Measurements from ENCODE around the gene C5orf22.
"Not testable (repeated sequence)": the region's sequence is repeated elsewhere in the genome, so short reads cannot be mapped to it uniquely, and the experiment has no call there.

Gene C5orf22

DNA sequence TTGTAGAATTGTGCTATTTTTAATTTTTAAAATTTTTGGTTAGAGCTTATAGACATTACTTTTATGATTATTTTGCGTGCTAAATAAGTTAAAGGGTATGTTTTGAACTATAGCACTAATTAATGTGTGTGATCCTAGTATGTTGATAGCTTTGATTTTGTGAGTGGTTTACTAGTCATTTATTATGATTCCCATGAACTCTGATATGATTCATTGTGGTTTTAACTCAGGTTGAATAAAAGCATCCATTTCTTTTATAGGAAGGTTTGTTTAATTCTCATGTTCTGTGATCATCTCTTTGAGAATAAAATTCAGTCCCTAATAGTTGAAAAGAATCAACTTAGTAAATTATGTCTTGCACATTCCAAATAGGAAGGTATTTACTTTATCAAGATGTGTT lies 22.5 kb downstream of the C5orf22 start:
- no peak for FAIRE-seq

DNA sequence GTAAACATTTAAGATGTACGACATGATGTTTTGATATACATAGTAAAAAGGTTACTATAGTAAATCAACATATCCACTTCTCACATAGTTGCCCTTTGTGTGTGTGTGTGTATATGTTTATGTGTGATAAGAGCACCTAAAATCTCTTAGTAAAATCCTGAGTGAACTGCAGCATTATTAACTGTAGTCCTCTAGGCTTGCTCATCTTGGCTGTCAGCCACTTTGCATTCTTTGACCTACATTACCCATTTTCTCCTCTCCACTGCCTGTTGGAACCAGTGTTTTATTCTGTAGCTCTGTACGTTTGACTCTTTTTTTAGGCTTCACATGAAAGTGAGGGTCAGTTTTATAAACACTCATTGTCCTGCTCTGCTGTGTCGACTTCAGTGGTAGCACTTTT lies 24.4 kb downstream of the C5orf22 start:
- FAIRE-seq: no peak

DNA sequence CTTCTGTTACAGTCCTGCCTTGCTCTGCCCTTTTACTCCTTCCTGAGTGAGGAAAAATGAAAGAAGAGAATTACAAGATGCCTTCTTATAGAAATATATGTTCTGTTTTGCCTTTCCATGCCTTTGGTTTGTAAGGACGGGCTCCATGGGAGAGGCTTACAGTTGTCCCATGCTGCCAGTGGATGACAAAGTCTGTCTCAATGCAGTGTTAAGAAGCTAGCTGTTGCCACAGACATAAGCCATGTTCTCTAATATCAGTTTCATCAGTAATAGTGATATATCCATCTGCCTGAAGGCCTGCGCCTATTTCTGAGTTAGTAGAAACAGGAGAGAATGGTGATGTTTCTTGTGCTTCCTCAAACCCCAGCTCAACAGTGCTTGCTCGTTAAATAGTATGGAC lies 27.8 kb downstream of the C5orf22 start:
- FAIRE-seq: no peak

DNA sequence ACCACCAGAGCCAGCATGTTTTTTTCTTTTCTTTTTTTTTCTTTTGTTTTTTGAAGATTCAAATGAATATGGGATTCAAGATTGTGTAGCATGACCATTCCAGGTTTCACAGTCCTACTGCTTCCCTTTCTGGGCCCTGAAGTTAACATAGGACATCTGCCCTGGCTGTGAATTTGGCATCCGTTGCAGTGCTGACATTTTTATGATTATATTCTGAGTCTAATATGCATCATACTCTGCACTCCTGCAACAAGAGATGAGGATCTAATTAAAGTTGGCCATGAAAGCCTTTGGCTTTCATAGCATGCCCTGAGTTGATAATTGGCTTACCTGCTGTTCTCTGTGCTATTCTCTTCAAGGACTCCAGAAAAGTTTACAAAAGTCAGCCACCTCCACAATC lies 29.8 kb downstream of the C5orf22 start:
- FAIRE-seq: no peak

DNA sequence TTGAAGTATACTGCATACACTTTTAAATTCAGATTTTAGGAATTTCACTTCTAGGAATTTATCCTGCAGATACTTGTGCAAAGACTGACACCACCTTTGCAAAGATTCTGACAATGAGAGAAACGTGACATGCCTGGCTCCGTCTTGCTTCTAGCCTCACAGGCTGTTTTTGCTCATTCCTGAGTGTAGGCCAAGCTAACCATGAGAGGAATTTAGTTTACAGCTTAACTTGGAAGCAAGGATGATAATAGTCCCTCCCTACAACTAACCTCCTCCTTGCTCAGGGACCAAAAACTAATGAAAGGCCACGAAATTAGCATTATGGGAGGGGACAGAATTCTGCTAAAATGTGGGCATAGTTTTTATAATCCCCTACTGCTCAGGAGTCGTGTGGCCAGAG lies 31.1 kb downstream of the C5orf22 start:
- FAIRE-seq: no peak

DNA sequence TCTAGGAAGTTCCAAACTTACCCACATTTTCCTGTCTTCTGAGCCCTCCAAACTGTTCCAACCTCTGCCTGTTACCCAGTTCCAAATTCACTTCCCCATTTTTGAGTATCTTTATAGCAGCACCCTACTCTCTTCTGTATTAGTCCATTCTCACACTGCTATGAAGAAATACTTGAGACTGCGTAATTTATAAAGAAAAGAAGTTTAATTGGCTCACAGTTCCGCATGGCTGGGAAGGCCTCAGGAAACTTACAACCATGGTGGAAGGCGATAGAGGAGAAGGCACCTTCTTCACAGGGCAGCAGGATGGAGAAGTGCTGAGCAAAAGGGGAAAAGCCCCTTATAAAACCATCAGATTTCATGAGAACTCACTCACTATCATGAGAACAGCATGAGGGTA lies 34.3 kb downstream of the C5orf22 start:
- FAIRE-seq: not testable (repeated sequence)

DNA sequence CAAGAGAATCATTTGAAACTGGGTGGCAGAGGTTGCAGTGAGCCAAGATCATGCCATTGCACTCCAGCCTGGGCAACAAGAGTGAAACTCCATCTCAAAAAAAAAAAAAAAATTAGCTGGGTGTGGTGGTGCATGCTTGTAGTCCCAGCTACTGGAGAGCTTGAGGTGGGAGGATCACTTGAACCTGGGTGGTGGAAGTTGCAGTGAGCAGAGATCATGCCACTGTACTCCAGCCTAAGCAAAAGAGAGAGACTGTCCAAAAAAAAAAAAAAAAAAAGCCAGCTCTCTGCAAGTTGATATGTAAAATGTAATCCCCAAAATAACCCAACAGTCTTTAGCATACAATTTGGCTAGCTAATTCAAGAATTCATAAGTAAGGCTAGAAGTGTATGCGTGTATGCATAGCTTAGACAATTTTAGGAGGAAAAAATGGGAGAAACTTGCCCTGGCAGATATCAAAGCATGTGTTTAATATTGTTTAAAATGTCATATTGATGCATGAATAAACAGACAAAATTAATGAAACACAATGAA lies 36.3 kb downstream of the C5orf22 start:
- no peak for FAIRE-seq

DNA sequence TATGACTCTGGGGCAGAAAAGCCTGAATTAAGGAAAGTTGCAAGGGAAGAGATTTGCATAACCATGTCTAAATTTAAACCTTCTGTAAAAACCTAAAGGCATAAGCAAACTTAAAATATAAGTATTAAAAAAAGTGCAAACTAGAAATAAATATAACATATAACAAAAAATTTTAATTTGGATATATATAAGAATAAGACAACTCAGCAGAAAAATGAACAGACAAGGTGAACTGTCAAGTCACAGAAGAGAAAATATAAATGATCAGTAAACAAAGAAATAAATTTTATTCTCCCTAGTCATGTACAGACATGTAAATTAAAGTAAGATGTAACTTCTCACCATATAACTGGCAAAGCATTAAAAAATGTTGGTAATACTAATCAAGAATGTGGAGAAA lies 37.0 kb downstream of the C5orf22 start:
- no peak for FAIRE-seq

DNA sequence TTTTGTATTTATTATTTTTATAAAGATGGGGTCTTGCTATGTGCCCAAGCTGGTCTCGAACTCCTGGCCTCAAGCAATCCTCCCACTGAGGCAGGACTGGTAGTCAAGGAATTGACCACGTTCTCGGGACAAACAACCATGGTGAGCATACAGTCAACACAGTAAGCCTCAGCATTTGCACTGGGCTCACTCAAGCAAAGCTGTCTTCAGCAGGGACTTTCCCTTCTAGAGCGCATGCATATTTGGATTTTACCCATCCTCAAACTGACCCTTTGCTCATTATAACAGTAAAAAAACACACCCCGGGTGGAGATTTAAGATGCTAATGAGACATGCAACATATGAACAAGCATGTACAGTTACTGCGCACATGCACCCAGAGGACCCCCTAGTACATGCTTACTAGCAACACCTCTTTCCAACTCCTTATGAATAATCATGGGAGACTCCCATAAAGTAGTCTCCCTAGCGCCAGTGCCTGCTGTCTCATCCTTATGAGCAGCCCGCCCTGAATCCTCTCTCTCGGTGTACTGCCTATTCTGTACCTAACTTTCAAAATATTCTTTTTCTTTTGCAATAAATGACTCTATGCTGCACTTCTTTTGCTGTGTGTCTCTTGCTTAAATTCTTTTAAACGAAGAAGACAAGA lies 41.5 kb downstream of the C5orf22 start:
- FAIRE-seq: no peak

DNA sequence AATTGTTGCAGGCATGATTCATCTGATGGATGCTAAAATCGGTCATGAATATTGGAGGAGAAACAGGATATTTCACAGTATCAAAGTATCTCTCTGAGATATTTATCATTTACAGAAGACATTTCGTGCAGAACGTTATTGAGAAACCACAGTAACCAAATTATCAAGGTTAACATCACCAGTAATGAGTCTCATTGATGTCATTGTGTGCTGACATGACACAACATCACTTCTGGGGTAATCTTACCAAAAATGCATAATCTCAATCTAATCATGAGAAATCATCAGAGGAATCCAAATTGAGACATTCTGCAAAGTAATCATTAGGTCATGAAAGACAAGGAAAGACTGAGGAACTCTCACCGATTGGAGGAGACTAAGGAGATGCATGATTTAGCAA lies 42.7 kb downstream of the C5orf22 start:
- no peak for FAIRE-seq

DNA sequence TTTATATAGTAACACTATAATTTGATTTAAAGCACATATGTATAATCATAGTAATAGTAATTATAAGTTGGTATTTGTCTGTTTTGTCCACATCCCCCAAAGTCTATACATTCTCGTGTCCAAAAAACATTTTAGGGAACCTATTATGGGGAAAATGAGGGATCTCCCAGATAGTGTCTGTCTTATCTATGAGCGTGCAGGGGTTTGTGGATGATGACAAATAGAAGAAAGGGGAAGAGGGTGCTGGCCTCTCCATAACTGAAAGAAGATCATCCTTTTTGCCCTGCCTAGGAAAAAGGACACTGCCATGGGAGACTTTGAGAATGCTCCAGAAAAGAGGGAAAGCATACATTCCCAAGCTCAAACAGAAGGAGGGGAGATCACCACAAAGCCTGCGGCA lies 45.3 kb downstream of the C5orf22 start:
- no peak for FAIRE-seq

DNA sequence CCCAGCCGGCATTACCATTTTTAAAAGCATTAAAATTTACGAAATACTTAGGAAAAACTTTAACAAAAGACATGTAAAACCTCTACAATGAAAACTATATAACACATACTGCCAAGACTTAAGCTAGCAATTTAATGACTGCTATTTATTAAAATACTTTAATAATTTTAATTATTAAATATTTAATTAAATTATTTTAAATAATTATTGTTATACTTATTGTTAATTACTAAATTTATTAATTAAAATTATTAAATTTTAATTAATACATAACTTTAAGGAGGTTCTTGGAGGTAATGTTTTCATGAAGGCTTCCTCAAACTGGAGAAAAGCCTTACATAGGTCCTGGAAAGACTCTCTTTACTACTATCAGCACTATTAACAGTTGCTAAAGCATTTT lies 47.5 kb downstream of the C5orf22 start:
- no peak for FAIRE-seq

DNA sequence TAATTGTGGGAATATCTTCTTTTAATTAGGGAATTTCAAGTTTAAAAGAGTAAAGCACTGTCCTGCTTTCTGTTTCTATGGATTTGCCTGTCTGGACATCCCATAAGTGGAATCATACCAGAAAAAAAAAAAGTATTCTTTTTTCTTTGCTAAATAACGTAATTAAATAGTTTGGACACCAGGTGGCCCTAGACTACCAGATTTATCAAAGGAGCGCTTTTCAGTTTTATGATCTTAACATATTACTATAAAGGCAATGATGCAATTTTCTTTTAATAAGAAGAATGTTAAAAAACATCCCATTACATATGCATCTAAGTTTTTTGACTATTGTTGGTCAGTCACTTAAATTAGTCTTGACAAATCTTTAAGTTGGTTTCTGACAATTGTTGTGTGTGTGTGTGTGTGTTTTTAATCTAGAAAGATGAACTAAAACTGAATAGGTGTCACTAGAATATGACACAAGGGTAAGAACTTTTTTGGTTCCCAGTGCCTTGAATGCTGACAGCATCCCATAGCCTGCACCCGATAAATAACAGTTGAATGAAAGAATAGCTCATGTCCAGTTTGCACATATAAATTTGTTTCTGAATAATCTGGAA lies 49.5 kb downstream of the C5orf22 start:
- FAIRE-seq: no peak

DNA sequence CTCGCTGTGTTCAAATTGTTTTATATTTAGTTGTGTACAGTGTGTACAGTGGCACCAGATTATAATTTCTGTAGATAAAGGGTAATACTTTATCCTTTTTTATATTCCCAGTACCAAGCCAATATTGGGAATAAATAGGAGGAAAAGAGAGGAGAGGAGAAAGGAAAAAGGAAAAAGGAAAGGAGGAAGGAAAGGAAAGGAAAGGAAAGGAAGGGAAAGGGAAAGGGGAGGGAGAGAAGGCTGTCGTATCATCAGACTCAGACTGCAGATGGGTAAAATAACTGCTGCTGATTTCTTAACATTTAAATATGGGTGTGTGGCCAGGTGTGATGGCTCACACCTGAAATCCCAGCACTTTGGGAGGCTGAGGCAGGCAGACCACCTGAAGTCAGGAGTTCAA lies 51.0 kb downstream of the C5orf22 start:
- no peak for FAIRE-seq

DNA sequence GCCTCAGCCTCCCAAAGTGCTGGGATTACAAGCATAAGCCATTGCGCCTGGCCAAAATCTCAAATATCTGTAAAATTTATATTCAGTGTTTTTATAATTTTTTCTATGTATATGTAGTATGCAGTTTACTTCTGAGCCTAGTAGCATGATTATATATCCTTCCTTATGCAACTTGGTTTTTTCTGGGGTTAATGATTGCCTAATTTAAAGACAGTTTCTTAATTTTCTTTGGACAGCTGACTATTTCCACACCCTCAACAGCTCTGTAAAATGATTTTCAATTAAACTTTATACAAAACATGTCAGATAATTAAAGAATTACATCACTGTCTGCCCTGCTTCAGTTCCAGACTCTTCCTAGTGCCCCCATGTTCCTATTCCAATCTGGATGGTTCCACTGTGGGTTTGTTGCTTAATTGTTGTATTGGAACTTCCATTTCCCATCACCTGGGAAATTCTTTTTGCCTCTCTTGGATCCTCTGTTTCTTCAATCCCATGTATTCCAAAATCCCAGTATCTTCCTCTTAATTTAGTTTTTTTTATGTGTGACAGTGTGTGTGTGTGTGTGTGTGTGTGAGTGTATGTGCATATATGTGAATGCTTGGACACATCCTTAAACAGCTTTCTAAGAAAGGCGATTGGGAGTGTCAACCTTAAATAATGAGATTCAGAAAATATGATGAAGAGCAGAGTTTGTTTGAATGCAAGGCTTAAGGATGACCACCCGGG lies 53.2 kb downstream of the C5orf22 start:
- no peak for FAIRE-seq

DNA sequence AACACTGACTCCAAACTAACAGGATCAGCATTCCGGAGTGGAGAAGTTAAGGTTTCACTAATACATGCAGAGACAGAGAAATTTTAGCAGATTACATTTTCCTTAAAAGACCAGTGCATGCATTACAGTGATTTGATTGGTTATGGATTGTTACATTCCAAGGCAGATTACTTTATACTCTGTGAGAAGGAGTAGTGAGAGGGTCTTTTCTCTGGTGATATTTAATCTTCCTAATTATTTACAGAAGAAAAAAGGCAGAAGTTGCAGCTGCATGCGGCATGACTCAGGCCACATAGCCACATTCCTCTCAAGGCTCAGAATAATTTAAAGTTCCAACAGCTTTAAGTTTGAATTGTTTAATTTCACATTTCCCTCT lies 53.8 kb downstream of the C5orf22 start:
- FAIRE-seq: no peak

DNA sequence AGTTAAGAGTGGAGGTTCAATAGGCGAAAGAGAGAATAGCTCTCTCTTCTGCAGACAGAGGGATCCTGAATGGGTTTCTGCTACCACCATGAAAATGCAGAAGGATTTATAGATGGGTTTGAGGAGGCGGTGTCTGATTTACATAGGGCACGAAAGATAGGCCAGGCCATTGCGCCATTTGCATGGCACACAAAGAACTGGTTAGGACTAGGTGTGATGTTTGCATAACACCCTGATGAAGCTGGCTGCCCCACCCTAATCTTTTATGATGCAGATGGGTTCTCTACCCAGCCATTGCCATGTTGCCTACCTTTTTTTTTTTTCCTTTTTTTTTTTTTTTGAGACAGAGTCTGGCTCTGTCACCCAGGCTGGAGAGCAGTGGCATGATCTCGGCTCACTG lies 55.4 kb downstream of the C5orf22 start:
- no peak for FAIRE-seq

DNA sequence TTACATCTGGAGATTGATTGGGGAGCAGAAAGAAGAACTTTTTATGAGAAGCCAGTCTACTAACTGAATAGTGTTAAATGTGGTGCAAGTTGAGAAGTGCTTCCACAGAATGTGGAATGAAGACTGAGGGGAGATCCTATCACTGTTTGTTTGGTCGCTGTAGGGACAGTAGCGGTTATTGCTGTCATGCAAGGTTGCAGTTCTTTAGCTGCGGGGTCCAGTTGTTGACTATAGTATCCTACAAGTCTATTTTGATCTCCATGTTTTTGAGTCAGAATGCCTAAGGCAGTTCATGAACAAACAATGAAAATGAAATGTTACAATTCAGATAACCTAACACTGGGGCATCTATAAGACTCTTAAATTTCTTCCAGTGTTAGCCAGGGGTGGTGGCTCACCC lies 61.6 kb downstream of the C5orf22 start:
- no peak for FAIRE-seq

DNA sequence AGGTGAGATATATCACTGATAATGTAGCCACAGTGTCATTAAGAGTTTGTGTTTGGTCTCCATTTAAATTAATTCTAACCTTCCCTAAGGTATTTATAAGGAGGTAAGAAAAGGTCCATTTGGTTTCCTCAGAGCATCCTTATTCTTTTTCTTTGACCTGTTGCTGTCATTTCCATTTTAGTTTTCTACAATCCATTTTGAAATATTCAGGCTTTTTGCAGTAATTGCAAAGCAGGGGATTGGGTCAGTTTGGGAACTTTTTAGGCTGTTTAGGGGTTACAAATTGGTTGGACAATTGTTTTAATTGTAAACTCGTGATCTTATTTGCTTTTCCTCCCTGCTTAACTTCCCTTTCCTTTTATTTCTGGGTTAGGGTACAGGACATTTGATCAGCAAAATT lies 64.3 kb downstream of the C5orf22 start:
- FAIRE-seq: no peak

DNA sequence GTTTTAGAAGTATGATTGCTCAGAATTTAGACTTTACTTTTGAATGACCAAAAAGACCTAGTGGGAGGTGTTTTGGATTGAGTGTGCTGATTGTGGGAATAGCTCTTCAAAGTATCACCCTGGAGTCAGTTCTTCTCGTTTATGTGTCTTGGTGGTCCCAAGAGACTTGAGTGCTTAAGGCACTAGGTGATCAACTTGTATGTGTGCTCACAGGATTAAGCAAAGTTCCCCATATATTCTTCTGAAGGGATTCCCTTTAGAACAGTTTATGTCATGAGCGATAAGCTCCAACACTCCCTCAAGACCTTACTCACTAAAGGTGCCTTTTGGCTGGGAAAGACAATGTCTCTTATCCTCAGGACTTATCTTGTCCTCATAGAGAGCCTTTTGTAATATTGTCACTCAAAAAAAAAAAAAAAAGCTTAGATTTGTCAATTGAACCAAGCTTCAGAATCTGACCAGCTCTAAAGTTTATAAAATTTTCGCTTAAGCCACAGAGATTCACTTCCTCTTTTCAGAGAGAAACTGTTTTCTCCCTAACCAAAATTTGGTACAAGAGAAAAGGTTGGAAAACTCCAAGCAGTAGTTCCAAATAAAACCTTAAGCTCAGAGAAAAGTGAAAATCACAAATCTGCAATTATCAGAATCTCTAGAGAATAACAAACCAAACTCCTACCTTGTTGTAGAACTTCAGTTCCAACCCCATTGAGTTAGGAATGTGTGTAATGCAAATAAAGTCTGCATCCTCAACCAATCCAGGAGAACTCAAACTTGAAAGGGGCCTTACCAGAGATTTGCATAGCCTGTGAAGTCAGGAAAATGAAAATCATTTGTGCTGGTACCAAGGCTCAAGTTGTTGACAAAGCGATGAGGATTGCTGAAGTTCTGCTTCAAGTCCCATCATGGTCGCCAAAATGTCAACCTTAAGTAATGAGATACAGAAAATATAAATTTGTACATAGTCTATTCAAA lies 66.8 kb downstream of the C5orf22 start:
- FAIRE-seq: no peak

DNA sequence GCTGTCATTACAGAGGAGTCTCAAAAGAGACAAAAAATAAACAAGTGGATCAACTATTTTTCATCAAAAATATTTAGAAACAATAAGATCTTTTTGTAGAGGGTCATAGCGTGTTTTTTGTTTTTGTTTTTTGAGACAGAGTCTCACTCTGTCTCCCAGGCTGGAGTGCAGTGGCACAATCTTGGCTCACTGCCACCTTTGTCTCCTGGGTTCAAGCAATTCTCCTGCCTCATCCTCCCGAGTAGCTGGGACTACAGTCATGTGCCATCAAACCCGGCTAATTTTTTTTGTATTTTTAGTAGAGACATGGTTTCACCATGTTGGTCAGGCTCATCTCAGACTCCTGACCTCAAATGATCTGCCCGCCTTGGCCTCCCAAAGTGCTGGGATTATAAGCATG lies 70.2 kb downstream of the C5orf22 start:
- FAIRE-seq: not testable (repeated sequence)

DNA sequence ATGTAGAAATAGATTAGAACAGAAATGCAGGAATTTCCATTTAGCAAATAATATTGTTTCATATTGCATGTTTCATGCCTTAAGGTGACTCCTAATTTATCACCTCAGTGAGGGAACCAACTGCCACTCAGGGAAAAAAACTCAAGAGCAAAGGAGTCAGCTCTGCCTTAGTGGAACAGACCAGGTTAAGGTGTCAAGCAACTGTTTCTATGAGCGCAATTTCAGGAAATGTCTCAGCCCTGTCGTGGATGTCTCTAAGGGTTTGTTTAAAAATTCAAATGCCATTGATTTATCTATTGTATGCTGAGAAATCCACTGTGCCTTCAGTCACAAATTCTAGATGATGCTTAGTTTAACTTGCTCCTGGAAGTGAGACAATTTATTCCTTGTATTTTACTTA lies 72.1 kb downstream of the C5orf22 start:
- FAIRE-seq: no peak

DNA sequence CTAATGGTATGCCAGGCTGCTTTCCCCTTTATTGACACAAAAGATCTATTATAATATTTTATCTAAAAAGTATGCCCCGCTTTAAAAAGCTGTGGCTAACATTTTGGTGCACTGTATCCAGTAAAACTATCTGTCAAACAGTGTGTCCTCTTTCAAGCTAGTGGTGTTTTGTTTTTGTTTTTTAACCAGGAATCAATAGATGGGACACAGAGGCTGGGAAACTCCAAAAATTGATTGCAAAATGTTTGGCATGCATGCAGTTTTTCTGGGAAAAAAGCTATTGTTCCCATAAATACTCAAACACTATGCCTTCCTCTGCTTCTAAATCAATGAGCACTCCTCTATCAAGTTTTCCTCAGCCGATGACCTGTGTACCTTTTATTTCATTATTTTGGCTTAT lies 72.5 kb downstream of the C5orf22 start:
- no peak for FAIRE-seq

All from colon (tissue), 2 donors.